Calu3 (cell line): ENCODE data around the gene RETN. TPM values are rescaled to one million over a fixed set of nuclear protein-coding genes. Genes with fewer than 3 reads are reported as not detected.
"Not testable (repeated sequence)": the region's sequence is repeated elsewhere in the genome, so short reads cannot be mapped to it uniquely, and the experiment has no call there.

Experiments
- BruUV-seq: library from RNA; stranded (reverse); fragments of 400-500 nt; replicated peaks from 2 replicates; lab custom pipeline; 2021; lab: Mats Ljungman, UMichigan
- CTCF ChIA-PET: fragments of 300-600 bp; sonication (Branson Sonifier 250); formaldehyde crosslinking; loops from one replicate; lab custom pipeline; 2022; ENCODE audit warnings: antibody characterized with exemption; lab: Charles Lee
- DNase-seq: peaks from one replicate; pipeline ENCODE4 v3.0.0; 2022
- H3K27ac Mint-ChIP-seq: one replicate; pipeline ENCODE4 v1.8.0; 2022; ENCODE audit warnings: mixed read lengths; ENCODE audit not compliant: unreplicated experiment
- H3K27me3 Mint-ChIP-seq: one replicate; pipeline ENCODE4 v1.8.0; 2022; ENCODE audit warnings: mixed read lengths; ENCODE audit not compliant: unreplicated experiment
- H3K36me3 Mint-ChIP-seq: one replicate; pipeline ENCODE4 v1.8.0; 2022; ENCODE audit warnings: mild to moderate bottlenecking, moderate library complexity, mixed read lengths; ENCODE audit not compliant: insufficient read depth, unreplicated experiment
- H3K4me1 Mint-ChIP-seq: one replicate; pipeline ENCODE4 v1.8.0; 2022; ENCODE audit warnings: mild to moderate bottlenecking, low read depth, mixed read lengths; ENCODE audit not compliant: unreplicated experiment
- H3K4me3 Mint-ChIP-seq: one replicate; pipeline ENCODE4 v1.8.0; 2022; ENCODE audit warnings: mild to moderate bottlenecking, low read depth, moderate library complexity, mixed read lengths; ENCODE audit not compliant: unreplicated experiment
- H3K9me3 Mint-ChIP-seq: one replicate; pipeline ENCODE4 v1.8.0; 2022; ENCODE audit warnings: low read depth, mixed read lengths; ENCODE audit not compliant: unreplicated experiment
- intact Hi-C: fragments of 100-400 bp; cut with micrococcal nuclease; formaldehyde crosslinking; loops from one replicate; pipeline ENCODE4 v1.10.0; 2022; ENCODE audit not compliant: unreplicated experiment
- total RNA-seq: library from RNA; stranded (reverse); gene quantifications from 2 replicates; pipeline ENCODE4 v1.2.3, GENCODE V29; 2022
- TF ChIP-seq, protein P1 (sequence below): fragments of 200-600 bp; IDR thresholded peaks from one replicate; pipeline ENCODE4 v1.8.0; 2022; ENCODE audit warnings: antibody characterized with exemption; ENCODE audit not compliant: unreplicated experiment

The RETN gene
- total RNA-seq, 1 experiment from 2014 or later, result not detected

- CTCF ChIA-PET, result no interaction called here
- TF ChIP-seq, protein P1, sequence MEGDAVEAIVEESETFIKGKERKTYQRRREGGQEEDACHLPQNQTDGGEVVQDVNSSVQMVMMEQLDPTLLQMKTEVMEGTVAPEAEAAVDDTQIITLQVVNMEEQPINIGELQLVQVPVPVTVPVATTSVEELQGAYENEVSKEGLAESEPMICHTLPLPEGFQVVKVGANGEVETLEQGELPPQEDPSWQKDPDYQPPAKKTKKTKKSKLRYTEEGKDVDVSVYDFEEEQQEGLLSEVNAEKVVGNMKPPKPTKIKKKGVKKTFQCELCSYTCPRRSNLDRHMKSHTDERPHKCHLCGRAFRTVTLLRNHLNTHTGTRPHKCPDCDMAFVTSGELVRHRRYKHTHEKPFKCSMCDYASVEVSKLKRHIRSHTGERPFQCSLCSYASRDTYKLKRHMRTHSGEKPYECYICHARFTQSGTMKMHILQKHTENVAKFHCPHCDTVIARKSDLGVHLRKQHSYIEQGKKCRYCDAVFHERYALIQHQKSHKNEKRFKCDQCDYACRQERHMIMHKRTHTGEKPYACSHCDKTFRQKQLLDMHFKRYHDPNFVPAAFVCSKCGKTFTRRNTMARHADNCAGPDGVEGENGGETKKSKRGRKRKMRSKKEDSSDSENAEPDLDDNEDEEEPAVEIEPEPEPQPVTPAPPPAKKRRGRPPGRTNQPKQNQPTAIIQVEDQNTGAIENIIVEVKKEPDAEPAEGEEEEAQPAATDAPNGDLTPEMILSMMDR, result no peak
- no TSS peak for BruUV-seq
- no peaks in the 10 kb centered on the region for H3K4me1 Mint-ChIP-seq
- H3K27me3 Mint-ChIP-seq, result no peaks in the 10 kb centered on the region
- intact Hi-C loops, result no loop called here
- DNase-seq, result no peak
- H3K27ac Mint-ChIP-seq, result no peak overlapping the region
- peaks cover 41% of the 10 kb centered on the region for H3K36me3 Mint-ChIP-seq
- H3K4me3 Mint-ChIP-seq, result no peak overlapping the region
- peaks cover 3% of the 10 kb centered on the region for H3K9me3 Mint-ChIP-seq
Observed at GRCh38 chr19:7640803-7641202, 28.0 kb upstream of the RETN start.

DNA sequence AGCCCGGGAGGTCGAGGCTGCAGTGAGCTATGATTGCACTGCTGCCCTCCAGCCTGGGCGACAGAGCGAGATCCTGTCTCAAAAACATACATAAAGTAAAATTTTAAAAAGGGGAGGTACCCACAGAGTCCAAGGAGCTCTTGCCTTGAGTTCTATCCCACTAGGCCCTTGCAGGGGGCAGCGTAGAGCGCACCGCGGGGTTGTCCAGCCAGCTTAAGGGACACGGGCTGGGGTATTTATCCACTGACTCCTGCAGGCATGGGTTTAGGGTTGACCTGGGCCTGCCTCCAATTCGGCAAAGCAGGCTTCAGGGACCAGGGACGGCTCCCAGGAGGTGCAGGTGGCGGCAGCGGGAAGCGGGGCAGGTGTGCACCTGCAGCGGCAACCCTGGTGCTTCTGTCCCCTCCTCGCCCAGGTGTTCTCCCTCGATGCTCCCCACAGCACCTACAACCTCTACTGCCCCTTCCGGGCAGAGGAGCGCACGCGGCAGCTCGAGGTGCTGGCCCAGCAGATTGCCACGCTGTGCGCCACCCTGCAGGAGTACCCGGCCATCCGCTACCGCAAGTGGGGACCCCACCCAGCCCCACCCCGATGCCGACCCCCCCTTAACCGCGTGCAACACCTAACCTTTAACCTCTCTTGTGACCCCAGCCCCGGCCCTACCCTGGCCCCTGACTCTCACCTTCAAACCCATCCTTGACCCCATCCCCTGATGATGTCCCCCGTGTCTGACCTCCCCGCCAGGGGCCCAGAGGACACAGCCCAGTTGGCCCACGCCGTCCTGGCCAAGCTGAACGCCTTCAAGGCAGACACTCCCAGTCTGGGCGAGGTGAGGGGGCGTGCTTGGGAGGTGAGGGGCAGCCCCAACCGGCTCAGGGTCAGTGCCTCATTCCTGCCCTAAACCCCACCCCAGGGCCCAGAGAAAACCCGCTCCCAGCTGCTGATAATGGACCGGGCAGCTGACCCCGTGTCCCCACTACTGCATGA is 27.3 kb upstream of the RETN start:
- peaks cover 40% of the 10 kb centered on the region for H3K36me3 Mint-ChIP-seq
- intact Hi-C loops, result no loop called here
- peaks cover 3% of the 10 kb centered on the region for H3K9me3 Mint-ChIP-seq
- TF ChIP-seq, protein P1, result no peak
- no TSS peak for BruUV-seq
- no peak for DNase-seq
- no peak overlapping the region for H3K4me3 Mint-ChIP-seq
- CTCF ChIA-PET, result no interaction called here
- no peaks in the 10 kb centered on the region for H3K4me1 Mint-ChIP-seq
- no peak overlapping the region for H3K27ac Mint-ChIP-seq
- no peaks in the 10 kb centered on the region for H3K27me3 Mint-ChIP-seq

GRCh38 chr19:7642295-7643030 is 26.4 kb upstream of the RETN start:
- TF ChIP-seq, protein P1, result no peak
- no peak for DNase-seq
- Mint-ChIP-seq H3K4me1 (no peaks in the 10 kb centered on the region), H3K4me3 (no peak overlapping the region), H3K27ac (no peak overlapping the region), H3K9me3 (peaks cover 3% of the 10 kb centered on the region), H3K36me3 (peaks cover 31% of the 10 kb centered on the region), H3K27me3 (no peaks in the 10 kb centered on the region)
- intact Hi-C loops, result no loop called here
- CTCF ChIA-PET, result no interaction called here
- no TSS peak for BruUV-seq

- H3K36me3 Mint-ChIP-seq, result peaks cover 26% of the 10 kb centered on the region
- no peak for DNase-seq
- H3K4me1 Mint-ChIP-seq, result no peaks in the 10 kb centered on the region
- no TSS peak for BruUV-seq
- intact Hi-C loops, result no loop called here
- CTCF ChIA-PET, result no interaction called here
- peak overlapping the region; percentile 58 for H3K27ac Mint-ChIP-seq
- H3K27me3 Mint-ChIP-seq, result no peaks in the 10 kb centered on the region
- H3K4me3 Mint-ChIP-seq, result no peak overlapping the region
- TF ChIP-seq, protein P1, result no peak
- peaks cover 3% of the 10 kb centered on the region for H3K9me3 Mint-ChIP-seq
Observed at GRCh38 chr19:7643031-7643415, 25.8 kb upstream of the RETN start.

DNA sequence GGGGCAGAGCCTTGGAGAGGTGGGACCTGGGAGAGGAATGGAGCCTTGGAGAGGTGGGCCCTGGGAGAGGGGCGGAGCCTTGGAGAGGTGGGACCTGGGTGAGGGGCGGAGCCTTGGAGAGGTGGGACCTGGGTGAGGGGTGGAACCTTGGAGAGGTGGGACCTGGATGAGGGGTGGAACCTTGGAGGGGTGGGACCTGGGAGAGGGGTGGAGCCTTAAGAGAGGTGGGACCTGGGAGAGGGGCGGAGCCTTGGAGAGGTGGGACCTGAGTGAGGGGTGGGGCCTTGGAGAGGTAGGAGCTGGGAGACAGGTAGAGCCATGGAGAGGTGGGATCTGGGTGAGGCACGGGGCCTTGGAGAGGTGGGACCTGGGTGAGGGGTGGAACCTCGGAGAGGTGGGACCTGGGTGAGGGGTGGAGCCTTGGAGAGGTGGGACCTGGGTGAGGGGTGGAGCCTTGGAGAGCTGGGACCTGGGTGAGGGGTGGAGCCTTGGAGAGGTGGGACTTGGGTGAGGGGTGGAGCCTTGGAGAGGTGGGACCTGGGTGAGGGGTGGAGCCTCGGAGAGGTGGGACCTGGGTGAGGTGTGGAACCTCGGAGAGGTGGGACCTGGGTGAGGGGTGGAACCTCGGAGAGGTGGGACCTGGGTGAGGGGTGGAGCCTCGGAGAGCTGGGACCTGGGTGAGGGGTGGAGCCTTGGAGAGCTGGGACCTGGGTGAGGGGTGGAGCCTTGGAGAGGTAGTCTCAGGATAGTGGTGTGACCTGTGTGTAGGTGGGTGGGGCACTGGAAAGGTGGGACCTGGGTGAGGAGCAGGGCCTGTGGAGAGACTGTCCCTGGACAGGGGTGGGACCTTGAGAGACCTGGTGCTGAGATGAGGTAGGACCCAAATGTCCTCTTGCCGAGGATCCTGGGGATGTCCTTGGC is 25.0 kb upstream of the RETN start:
- H3K4me1 Mint-ChIP-seq, H3K27me3 Mint-ChIP-seq, H3K4me3 Mint-ChIP-seq, intact Hi-C loops, CTCF ChIA-PET, H3K9me3 Mint-ChIP-seq, BruUV-seq: not testable (repeated sequence)
- Mint-ChIP-seq H3K27ac (peak overlapping the region; percentile 58), H3K36me3 (peaks cover 17% of the 10 kb centered on the region)
- DNase-seq, result peak; percentile 17
